Astrocyte (in vitro differentiated cells and primary cell): ENCODE results near the gene RAET1G. TPM values are rescaled to one million over a fixed set of nuclear protein-coding genes. Genes with fewer than 3 reads are reported as not detected.

Experiments used
- DNase-seq: peaks from one replicate; pipeline ENCODE4 v3.0.0-alpha.2; 2010; ENCODE audit warnings: low read depth
- FAIRE-seq: peaks from 2 replicates; lab custom pipeline; 2011; peaks lifted over from hg19 to GRCh38; lab: Jason Lieb, UNC
- H2AFZ ChIP-seq: 2 replicates; pipeline ENCODE4 v1.6.0; 2012; ENCODE audit warnings: low read depth, low read length, inconsistent platforms
- H3K27ac ChIP-seq: 2 replicates; pipeline ENCODE4 v1.5.1; 2011; ENCODE audit warnings: low read depth, low read length, inconsistent platforms
- H3K27me3 ChIP-seq: 2 replicates; pipeline ENCODE4 v1.6.0; 2011; ENCODE audit warnings: low read length, inconsistent platforms; ENCODE audit not compliant: insufficient read depth
- H3K36me3 ChIP-seq: 2 replicates; pipeline ENCODE4 v1.5.1; 2011; ENCODE audit warnings: low read length, inconsistent platforms; ENCODE audit not compliant: insufficient read depth
- H3K4me1 ChIP-seq: 2 replicates; pipeline ENCODE4 v1.5.1; 2011; ENCODE audit warnings: low read length, inconsistent platforms; ENCODE audit not compliant: insufficient read depth
- H3K4me2 ChIP-seq: 2 replicates; pipeline ENCODE4 v1.6.0; 2012; ENCODE audit warnings: low read length, inconsistent platforms
- H3K4me3 ChIP-seq: 2 replicates; pipeline ENCODE4 v1.5.1; 2011; ENCODE audit warnings: low read depth, mild to moderate bottlenecking, low read length, inconsistent platforms; ENCODE audit not compliant: insufficient read depth
- H3K79me2 ChIP-seq: 2 replicates; pipeline ENCODE4 v1.6.0; 2012; ENCODE audit warnings: mild to moderate bottlenecking, low read length, inconsistent platforms; ENCODE audit not compliant: insufficient read depth
- H3K9ac ChIP-seq: 2 replicates; pipeline ENCODE4 v1.6.0; 2012; ENCODE audit warnings: mild to moderate bottlenecking, low read length, inconsistent platforms
- H3K9me3 ChIP-seq: 2 replicates; pipeline ENCODE4 v1.5.1; 2012; ENCODE audit warnings: low read depth, mild to moderate bottlenecking, low read length, inconsistent platforms; ENCODE audit not compliant: insufficient read depth
- H4K20me1 ChIP-seq: 2 replicates; pipeline ENCODE4 v1.6.0; 2012; ENCODE audit warnings: low read length, inconsistent platforms; ENCODE audit not compliant: insufficient read depth
- H3K27ac Mint-ChIP-seq: one replicate; pipeline ENCODE4 v1.8.0; 2021; ENCODE audit warnings: mild to moderate bottlenecking, mixed read lengths; ENCODE audit not compliant: unreplicated experiment
- H3K27me3 Mint-ChIP-seq: one replicate; pipeline ENCODE4 v1.8.0; 2021; ENCODE audit warnings: low read depth, mixed read lengths; ENCODE audit not compliant: unreplicated experiment
- H3K36me3 Mint-ChIP-seq: one replicate; pipeline ENCODE4 v1.8.0; 2021; ENCODE audit warnings: low read depth, mixed read lengths; ENCODE audit not compliant: unreplicated experiment
- H3K4me1 Mint-ChIP-seq: one replicate; pipeline ENCODE4 v1.8.0; 2021; ENCODE audit warnings: low read depth, mixed read lengths; ENCODE audit not compliant: unreplicated experiment
- H3K4me3 Mint-ChIP-seq: one replicate; pipeline ENCODE4 v1.8.0; 2021; ENCODE audit warnings: mild to moderate bottlenecking, moderate library complexity, mixed read lengths; ENCODE audit not compliant: unreplicated experiment
- H3K9me3 Mint-ChIP-seq: one replicate; pipeline ENCODE4 v1.8.0; 2021; ENCODE audit warnings: mild to moderate bottlenecking, mixed read lengths; ENCODE audit not compliant: unreplicated experiment
- CTCF ChIP-seq: IDR thresholded peaks from 2 replicates; pipeline ENCODE4 v1.5.1; 2011; ENCODE audit warnings: low read depth, mild to moderate bottlenecking, inconsistent platforms, low read length, moderate library complexity; ENCODE audit not compliant: insufficient read depth
- EZH2 ChIP-seq: IDR thresholded peaks from 2 replicates; pipeline ENCODE4 v1.6.1; 2012; ENCODE audit warnings: mild to moderate bottlenecking, low read length, inconsistent platforms; ENCODE audit not compliant: insufficient read depth
- total RNA-seq: library from RNA; stranded (reverse); gene quantifications from 2 replicates; pipeline ENCODE4 v1.2.1, GENCODE V29; 2021

Gene RAET1G
- total RNA-seq, 1 donor from 2014 or later, result not detected

- peak overlapping the region; percentile 72 for H3K4me3 Mint-ChIP-seq
- TF ChIP-seq CTCF (no peak), EZH2 (no peak)
- no peaks in the 10 kb centered on the region for H3K36me3 Mint-ChIP-seq
- Histone ChIP-seq H4K20me1 (no peaks in the 10 kb centered on the region), H2AFZ (peak overlapping the region; percentile 94), H3K9ac (peak overlapping the region; percentile 72), H3K27me3 (peaks cover 22% of the 10 kb centered on the region), H3K79me2 (no peaks in the 10 kb centered on the region), H3K4me1 (peaks cover 12% of the 10 kb centered on the region), H3K27ac (no peak overlapping the region), H3K9me3 (no peaks in the 10 kb centered on the region), H3K36me3 (no peaks in the 10 kb centered on the region), H3K4me3 (peak overlapping the region; percentile 51), H3K4me2 (peak overlapping the region; percentile 91)
- FAIRE-seq, result no peak
- peaks cover 2% of the 10 kb centered on the region for H3K4me1 Mint-ChIP-seq
- no peak for DNase-seq
- H3K27ac Mint-ChIP-seq, result no peak overlapping the region
- H3K27me3 Mint-ChIP-seq, result peaks cover 86% of the 10 kb centered on the region
- H3K9me3 Mint-ChIP-seq, result peaks cover 22% of the 10 kb centered on the region
These were observed 2.5 kb upstream of the RAET1G start for GRCh38 chr6:149925253-149925973.

- peaks cover 12% of the 10 kb centered on the region for H3K4me1 ChIP-seq
- no peak overlapping the region for H3K4me2 ChIP-seq
- Mint-ChIP-seq H3K36me3 (peaks cover 2% of the 10 kb centered on the region), H3K27me3 (peaks cover 86% of the 10 kb centered on the region), H3K9me3 (peaks cover 25% of the 10 kb centered on the region), H3K27ac (no peak overlapping the region), H3K4me1 (peaks cover 2% of the 10 kb centered on the region), H3K4me3 (no peak overlapping the region)
- no peaks in the 10 kb centered on the region for H3K36me3 ChIP-seq
- no peak overlapping the region for H3K4me3 ChIP-seq
- no peak for DNase-seq
- H3K27me3 ChIP-seq, result peaks cover 17% of the 10 kb centered on the region
- H3K79me2 ChIP-seq, result no peaks in the 10 kb centered on the region
- no peak overlapping the region for H2AFZ ChIP-seq
- TF ChIP-seq EZH2 (no peak), CTCF (no peak)
- H4K20me1 ChIP-seq, result no peaks in the 10 kb centered on the region
- no peak overlapping the region for H3K9ac ChIP-seq
- H3K9me3 ChIP-seq, result no peaks in the 10 kb centered on the region
- no peak overlapping the region for H3K27ac ChIP-seq
- no peak for FAIRE-seq
These were observed 2.0 kb upstream of the RAET1G start for GRCh38 chr6:149924933-149925252.

GRCh38 chr6:149924206-149924932, 1.4 kb upstream of the RAET1G start:
- FAIRE-seq, result no peak
- H2AFZ ChIP-seq, result no peak overlapping the region
- peaks cover 12% of the 10 kb centered on the region for H3K27me3 ChIP-seq
- H3K4me1 ChIP-seq, result peaks cover 12% of the 10 kb centered on the region
- no peak overlapping the region for H3K9ac ChIP-seq
- H4K20me1 ChIP-seq, result no peaks in the 10 kb centered on the region
- H3K27me3 Mint-ChIP-seq, result peaks cover 86% of the 10 kb centered on the region
- H3K27ac ChIP-seq, result no peak overlapping the region
- H3K9me3 Mint-ChIP-seq, result peaks cover 25% of the 10 kb centered on the region
- no peak overlapping the region for H3K4me3 ChIP-seq
- DNase-seq, result no peak
- no peaks in the 10 kb centered on the region for H3K9me3 ChIP-seq
- H3K4me3 Mint-ChIP-seq, result peak overlapping the region; percentile 87
- no peak for TF ChIP-seq CTCF
- H3K36me3 ChIP-seq, result no peaks in the 10 kb centered on the region
- peaks cover 2% of the 10 kb centered on the region for H3K36me3 Mint-ChIP-seq
- no peaks in the 10 kb centered on the region for H3K79me2 ChIP-seq
- no peak overlapping the region for H3K27ac Mint-ChIP-seq
- H3K4me1 Mint-ChIP-seq, result peaks cover 2% of the 10 kb centered on the region
- H3K4me2 ChIP-seq, result no peak overlapping the region
